Measurements from ENCODE around the gene MYL5. TPM values are rescaled to one million over a fixed set of nuclear protein-coding genes. Genes with fewer than 3 reads are reported as not detected.
"Not testable (repeated sequence)": the region's sequence is repeated elsewhere in the genome, so short reads cannot be mapped to it uniquely, and the experiment has no call there.

Gene MYL5
- total RNA-seq, 1 experiment from 2014 or later: 19.0 TPM

- no peak for DNase-seq (ENCODE audit: low spot score)
These were observed 38.3 kb upstream of the MYL5 start for GRCh38 chr4:635851-636627.

GRCh38 chr4:636628-637159, 37.6 kb upstream of the MYL5 start:
- DNase-seq (ENCODE audit: low spot score): no peak

GRCh38 chr4:637536-638280, 36.6 kb upstream of the MYL5 start:
- DNase-seq (ENCODE audit: low spot score): no peak

- not testable (repeated sequence) for DNase-seq (ENCODE audit: low spot score)
These were observed 32.0 kb upstream of the MYL5 start for GRCh38 chr4:642366-642765.

GRCh38 chr4:646460-646859, 27.9 kb upstream of the MYL5 start:
- DNase-seq (ENCODE audit: low spot score): no peak

GRCh38 chr4:647481-647880, 26.9 kb upstream of the MYL5 start:
- DNase-seq (ENCODE audit: low spot score): no peak

- DNase-seq (ENCODE audit: low spot score): no peak
These were observed 25.6 kb upstream of the MYL5 start for GRCh38 chr4:648579-649292.

DNA sequence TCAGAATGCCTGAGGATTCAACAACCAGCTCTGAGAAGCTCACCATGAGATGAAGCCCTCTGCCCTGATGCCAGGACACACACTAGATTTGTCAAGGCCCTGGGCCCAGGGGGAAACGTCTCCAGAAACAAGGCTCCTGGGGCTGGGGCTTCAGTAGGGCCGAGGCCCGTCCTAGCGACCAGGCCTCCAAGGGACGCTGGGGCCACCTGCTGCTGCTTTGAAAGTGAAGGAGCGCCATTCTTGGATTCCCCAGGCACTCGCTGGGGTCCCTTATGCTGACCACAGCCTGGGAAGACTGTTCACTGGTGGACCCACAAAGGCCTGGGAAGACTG, 25.1 kb upstream of the MYL5 start:
- DNase-seq (ENCODE audit: low spot score): no peak

DNA sequence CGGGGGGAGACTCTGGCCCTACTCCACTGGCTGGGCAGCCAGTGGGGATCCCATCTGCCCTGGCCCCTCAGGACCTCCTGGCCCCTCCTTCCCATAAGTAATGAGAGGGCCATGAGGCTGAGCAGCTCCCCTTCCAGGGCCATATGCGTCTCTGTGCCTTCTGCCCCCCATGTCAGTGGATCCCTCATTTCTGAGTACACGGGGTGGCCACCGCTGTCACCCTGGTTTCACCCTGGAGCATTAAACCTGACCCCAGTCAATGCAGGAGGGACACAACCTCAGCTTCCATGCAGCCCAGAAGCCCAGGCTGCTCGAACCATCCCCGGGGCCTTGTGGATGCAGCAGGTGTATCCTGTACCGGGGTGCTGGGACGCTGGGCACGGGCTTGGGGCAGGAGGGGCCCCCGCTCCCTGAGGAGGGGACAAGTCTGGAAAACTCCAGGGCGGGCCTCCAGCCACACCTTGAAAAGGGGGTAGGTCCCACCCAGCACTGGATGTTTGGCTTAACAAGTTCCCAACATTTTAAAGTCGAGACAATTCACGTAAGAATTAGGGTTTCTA, 24.5 kb upstream of the MYL5 start:
- no peak for DNase-seq (ENCODE audit: low spot score)

DNA sequence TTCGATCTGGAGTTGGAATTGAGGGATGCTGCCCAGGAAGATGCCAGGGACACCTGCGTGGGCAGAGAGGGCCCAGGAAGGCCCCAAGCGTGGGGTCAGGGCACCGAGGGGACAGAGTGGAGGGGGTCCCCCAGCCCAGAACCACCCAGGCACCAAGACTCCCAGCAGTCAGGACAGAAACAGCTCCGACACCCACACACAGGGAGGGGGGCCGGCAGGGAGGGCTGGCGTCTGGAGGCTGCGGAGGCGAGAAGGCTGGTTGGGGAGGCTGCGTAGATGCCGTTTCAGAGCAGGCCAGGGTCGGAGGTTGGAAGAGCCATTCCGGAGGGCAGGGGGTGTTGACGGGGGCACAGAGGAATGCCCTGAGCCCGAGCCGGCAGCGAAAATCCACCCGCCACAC, 23.9 kb upstream of the MYL5 start:
- no peak for DNase-seq (ENCODE audit: low spot score)

DNA sequence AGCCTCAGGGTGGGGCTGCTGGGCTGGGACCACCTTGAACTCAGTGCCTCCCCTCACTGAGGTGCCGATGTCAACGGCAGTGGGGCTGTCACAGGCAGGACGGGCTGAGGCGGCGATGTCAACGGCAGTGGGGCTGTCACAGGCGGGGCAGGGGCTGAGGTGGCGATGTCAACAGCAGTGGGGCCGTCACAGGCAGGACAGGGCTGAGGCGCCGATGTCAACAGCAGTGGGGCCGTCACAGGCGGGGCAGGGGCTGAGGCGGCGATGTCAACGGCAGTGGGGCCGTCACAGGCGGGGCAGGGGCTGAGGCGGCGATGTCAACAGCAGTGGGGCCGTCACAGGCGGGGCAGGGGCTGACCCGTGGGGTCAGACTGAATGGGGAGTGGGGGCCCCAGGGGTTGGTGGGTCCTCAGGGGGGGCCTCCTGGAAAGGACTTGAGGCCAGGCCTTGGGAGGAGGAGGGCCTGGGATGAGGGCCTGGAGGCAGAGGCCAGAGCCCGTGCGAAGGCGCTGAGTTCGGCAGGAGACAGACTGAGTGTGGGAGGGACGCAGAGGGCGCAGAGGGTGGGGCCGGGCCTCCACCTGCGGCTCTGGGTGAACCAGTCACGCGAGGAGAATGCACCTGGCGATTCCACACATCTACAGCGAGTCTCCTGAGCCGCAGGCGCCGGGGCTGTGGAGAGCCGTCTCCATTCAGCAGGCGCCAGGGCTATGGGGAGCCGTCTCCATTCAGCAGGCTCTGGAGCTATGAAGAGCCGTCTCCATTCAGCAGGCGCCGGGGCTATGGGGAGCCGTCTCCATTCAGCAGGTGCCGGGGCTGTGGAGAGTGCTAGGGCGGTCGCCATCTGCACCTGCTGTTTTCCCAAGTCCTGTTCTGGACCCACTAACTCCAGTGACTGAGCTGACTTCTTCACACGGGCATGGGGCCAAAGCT, 23.1 kb upstream of the MYL5 start:
- no peak for DNase-seq (ENCODE audit: low spot score)

DNA sequence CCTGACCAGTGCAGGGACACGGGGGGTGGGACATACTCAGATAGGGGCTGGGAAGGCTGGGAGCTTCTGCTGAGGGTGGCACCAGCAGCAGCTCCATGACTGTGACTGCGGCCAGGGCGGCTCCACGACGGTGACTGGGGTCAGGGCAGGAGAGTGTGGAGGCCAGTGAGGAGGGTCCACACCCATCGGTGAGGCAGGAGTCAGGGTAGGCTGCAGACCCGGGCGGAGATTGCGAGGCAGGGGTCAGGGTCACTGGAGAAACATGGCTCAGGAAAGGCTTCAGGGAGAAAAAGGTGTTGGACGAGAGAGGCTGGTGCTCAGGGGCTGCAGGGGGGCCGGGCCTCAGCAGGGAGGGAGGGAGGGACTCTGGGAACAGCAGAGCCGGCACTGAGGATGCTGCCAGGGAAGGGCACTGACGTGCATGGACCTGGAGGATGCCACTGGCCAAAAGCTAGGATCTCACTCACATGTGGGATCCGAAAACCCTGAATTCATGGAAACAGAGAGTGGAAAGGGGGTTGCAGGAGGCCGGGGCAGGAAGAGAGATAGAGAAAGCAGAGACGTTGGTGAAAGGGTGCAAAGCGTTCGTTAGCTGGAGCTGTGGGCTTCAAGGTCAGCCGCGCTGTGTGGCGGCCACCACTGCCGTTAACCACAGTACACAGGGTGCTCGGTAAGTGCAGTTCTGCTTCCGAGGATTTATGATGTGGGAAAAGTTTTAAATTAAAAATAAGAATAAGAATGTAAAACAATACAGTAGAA, 22.3 kb upstream of the MYL5 start:
- no peak for DNase-seq (ENCODE audit: low spot score)

GRCh38 chr4:653080-653821, 21.1 kb upstream of the MYL5 start:
- DNase-seq (ENCODE audit: low spot score): no peak

DNA sequence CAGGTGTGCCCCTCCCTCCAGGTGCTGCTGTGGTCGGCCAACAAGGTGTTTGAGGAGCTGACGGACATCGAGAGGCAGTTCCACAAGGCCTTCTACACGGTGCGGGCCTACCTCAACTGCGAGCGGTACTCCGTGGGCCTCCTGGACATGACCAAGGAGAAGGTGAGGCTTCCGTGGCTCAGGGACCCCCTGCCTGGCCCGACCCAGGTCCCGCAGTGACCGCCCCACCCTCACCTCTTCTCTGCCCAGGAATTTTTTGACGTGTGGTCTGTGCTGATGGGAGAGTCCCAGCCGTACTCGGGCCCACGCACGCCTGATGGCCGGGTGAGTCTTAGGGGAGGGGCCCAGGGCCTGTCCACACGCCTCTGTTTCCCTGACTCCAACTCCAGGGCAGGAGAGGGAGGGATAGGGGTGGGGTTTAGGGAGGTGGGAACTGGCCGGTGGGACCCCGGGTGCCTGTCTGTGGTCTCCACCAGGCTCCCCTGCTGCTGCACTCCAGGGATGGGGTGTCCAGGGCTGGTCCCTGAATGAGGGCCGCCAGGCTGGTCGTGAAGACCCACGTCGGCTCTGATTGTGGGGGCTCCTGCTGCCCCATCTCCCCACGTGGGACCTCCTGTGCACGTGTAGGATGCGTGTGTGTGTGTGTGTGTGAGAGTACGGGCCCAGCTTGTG, 20.4 kb upstream of the MYL5 start:
- no peak for DNase-seq (ENCODE audit: low spot score)

DNA sequence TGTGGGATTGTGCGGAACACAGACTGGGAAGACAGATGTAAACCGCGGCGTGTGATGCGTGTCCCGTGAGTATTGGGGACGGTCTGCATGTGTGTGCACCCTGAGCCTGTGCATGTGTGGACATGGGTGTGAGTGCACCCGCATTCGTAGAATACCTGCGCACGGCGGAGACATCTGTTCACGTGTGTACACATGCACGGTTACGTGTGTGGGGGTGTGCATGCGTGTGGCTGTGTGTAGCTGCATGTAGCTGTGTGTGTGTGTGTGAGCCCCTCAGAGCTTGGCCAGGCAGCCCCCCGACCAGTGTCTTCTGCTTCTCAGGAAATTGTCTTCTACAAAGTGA, 19.9 kb upstream of the MYL5 start:
- no peak for DNase-seq (ENCODE audit: low spot score)

DNA sequence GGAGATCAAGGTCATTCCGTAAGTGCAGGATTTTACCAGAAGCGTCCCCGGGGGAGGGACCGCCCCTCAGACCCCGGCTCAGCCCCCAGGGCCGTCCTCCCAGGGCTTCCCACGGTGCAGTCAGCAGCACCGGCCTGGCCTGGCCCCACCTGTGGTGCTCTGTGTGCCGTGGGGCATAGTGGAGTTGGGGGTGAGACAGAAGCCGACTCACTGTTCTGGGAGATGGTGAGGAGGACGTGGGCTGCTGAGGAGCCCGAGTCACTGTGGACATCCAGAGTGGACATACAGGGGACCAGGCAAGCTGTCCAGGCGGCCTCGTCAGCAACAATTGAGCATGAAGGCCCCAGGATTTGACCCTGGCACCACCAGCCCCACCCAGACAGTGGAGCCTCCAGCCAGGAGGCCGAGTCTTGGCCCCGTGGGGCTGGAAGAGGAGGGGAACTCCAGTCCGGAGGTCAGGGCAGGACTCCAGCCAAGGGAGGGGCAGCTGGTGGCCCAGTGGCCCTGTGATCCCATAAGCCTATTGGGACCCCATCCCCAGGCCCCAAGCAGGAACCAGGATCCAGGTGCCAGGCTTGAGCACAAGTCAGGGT, 19.4 kb upstream of the MYL5 start:
- no peak for DNase-seq (ENCODE audit: low spot score)

GRCh38 chr4:655464-656151, 18.7 kb upstream of the MYL5 start:
- no peak for DNase-seq (ENCODE audit: low spot score)

All from A172 (cell line).